WTC11 (cell line): ENCODE results near the gene PNISR.

Source experiments
- CTCF ChIP-seq: fragments of 200-600 bp; IDR thresholded peaks from 2 replicates; pipeline ENCODE4 v1.8.0; 2022; ENCODE audit warnings: antibody characterized with exemption
- EMX1 ChIP-seq: fragments of 250-450 bp; sonication (Bioruptor Pico); IDR thresholded peaks from 2 replicates; pipeline ENCODE4 v1.8.0; 2021; ENCODE audit warnings: mild to moderate bottlenecking
- JUN ChIP-seq: sonication (generic); formaldehyde crosslinking; IDR thresholded peaks from 2 replicates; pipeline ENCODE4 v1.8.0; 2023; ENCODE audit warnings: mild to moderate bottlenecking, missing genetic modification reagents
- KAT7 ChIP-seq: sonication (generic); formaldehyde crosslinking; IDR thresholded peaks from 2 replicates; pipeline ENCODE4 v1.8.1; 2023; ENCODE audit warnings: missing genetic modification reagents, mild to moderate bottlenecking, borderline replicate concordance
- MAX ChIP-seq: sonication (generic); formaldehyde crosslinking; IDR thresholded peaks from 2 replicates; pipeline ENCODE4 v1.8.0; 2022; ENCODE audit warnings: mild to moderate bottlenecking, missing genetic modification reagents
- SMAD4 ChIP-seq: sonication (generic); formaldehyde crosslinking; IDR thresholded peaks from 2 replicates; pipeline ENCODE4 v1.8.0; 2022; ENCODE audit warnings: mild to moderate bottlenecking, missing genetic modification reagents
- ZNF416 ChIP-seq: fragments of 250-450 bp; sonication (Bioruptor Pico); IDR thresholded peaks from 2 replicates; pipeline ENCODE4 v1.9.0; 2021; ENCODE audit warnings: mild to moderate bottlenecking, inconsistent platforms

DNA sequence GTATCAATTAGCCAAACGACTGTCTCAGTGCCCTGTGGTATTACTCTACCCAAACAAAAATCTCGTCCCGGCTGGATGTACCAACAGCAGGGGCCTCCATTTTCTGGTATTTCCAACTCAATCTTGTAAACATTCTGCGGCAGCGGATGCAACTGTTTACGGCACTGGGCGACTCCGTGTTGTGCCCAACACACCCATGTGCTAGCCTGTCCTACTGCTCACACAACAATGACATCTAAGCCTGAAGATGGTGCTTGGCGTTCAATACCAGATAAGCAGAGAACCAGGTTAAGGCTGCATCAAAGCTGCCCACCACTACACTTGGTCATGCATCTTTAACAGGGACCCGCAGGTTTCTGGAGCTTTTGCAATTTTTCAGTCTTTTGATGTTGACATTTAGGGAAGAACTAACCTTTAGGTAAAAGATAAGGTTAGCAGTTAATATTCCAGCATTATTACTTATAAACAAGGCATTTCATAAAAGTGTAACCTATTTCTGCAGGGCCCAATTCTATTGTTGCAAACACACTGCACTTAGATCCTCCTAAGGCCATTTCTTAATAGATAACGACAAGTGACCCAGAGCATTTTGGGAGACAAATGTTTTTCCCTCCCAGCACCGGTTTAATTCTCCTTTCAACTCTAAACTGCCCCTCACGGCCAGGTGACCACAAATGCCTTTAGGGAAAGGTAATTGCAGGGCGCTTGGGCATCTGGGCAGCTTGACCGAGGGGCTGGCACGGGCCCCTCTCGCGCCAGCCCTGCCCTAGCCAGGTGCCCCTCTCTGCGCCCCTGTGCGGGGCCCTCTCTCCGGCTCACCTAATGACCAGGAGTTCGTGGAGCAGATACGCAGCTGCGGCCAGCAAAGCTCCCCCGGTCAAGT, 76.6 kb downstream of the PNISR start:
- TF ChIP-seq CTCF (no peak), EMX1 (CRISPR knock-in tag) (no peak), JUN (CRISPR knock-in tag) (no peak), MAX (CRISPR knock-in tag) (no peak), SMAD4 (no peak), KAT7 (CRISPR knock-in tag) (no peak), ZNF416 (CRISPR knock-in tag) (no peak)
